NCI-H1436 (cell line): ENCODE results near the gene BRD1.

ENCODE experiments used
- DNase-seq: peaks from one replicate; lab custom pipeline; 2025; lab: John Stamatoyannopoulos, UW

The BRD1 gene

GRCh38 chr22:49827853-49828598 is at the start of gene BRD1:
TSS of gene BRD1 (minus strand) at chr22:49827873. CDS start at chr22:49824317, 3,556 bp downstream.
- DNase-seq = peak; percentile 42

- no peak for DNase-seq
Observed at GRCh38 chr22:49873228-49873940, 45.7 kb upstream of the BRD1 start.

- no peak for DNase-seq
Observed at GRCh38 chr22:49872347-49872746, 44.7 kb upstream of the BRD1 start.

GRCh38 chr22:49871482-49871881 is 43.8 kb upstream of the BRD1 start:
- no peak for DNase-seq

- DNase-seq = no peak
Observed at GRCh38 chr22:49869845-49870712, 42.4 kb upstream of the BRD1 start.

- DNase-seq = no peak
Observed at GRCh38 chr22:49869086-49869830, 41.6 kb upstream of the BRD1 start.

GRCh38 chr22:49867303-49868265 is 39.9 kb upstream of the BRD1 start:
- DNase-seq = no peak

GRCh38 chr22:49866646-49867045 is 39.0 kb upstream of the BRD1 start:
- no peak for DNase-seq

GRCh38 chr22:49866134-49866533 is 38.5 kb upstream of the BRD1 start:
- DNase-seq = no peak

- DNase-seq = no peak
Observed at GRCh38 chr22:49865156-49865555, 37.5 kb upstream of the BRD1 start.

GRCh38 chr22:49863931-49864330 is 36.3 kb upstream of the BRD1 start:
- no peak for DNase-seq

- no peak for DNase-seq
Observed at GRCh38 chr22:49862496-49862776, 34.8 kb upstream of the BRD1 start.

GRCh38 chr22:49861642-49862495 is 34.2 kb upstream of the BRD1 start:
- no peak for DNase-seq

- DNase-seq = no peak
Observed at GRCh38 chr22:49858827-49859226, 31.2 kb upstream of the BRD1 start.

- no peak for DNase-seq
Observed at GRCh38 chr22:49856766-49857618, 29.3 kb upstream of the BRD1 start.

- no peak for DNase-seq
Observed at GRCh38 chr22:49856343-49856742, 28.7 kb upstream of the BRD1 start.

- no peak for DNase-seq
Observed at GRCh38 chr22:49855251-49855911, 27.7 kb upstream of the BRD1 start.
